HG03060 (cell line): Measurements from ENCODE around the gene GTF2F2.

ENCODE experiments used
- ATAC-seq: cut with Tn5 transposase; IDR thresholded peaks from one replicate; pipeline ENCODE4 v1.9.1; 2021; ENCODE audit warnings: low read depth, moderate number of reproducible peaks; ENCODE audit not compliant: unreplicated experiment

The GTF2F2 gene

GRCh38 chr13:45120967-45121831 lies 889 bp downstream of the GTF2F2 start:
- ATAC-seq, result no peak

GRCh38 chr13:45122941-45123340 lies 2.6 kb downstream of the GTF2F2 start:
- no peak for ATAC-seq

GRCh38 chr13:45132369-45133064 lies 12.2 kb downstream of the GTF2F2 start:
- ATAC-seq, result no peak

GRCh38 chr13:45133396-45134118 lies 13.2 kb downstream of the GTF2F2 start:
- ATAC-seq, result no peak

GRCh38 chr13:45136741-45137504 lies 16.6 kb downstream of the GTF2F2 start:
- no peak for ATAC-seq

GRCh38 chr13:45137526-45137925 lies 17.2 kb downstream of the GTF2F2 start:
- ATAC-seq, result no peak

- ATAC-seq, result no peak
Measured at GRCh38 chr13:45138282-45138681, 18.0 kb downstream of the GTF2F2 start.

- ATAC-seq, result no peak
Measured at GRCh38 chr13:45141369-45141768, 21.1 kb downstream of the GTF2F2 start.

- ATAC-seq, result no peak
Measured at GRCh38 chr13:45142440-45143345, 22.4 kb downstream of the GTF2F2 start.

GRCh38 chr13:45143346-45143751 lies 23.0 kb downstream of the GTF2F2 start:
- ATAC-seq, result no peak

- ATAC-seq, result no peak
Measured at GRCh38 chr13:45149964-45150363, 29.7 kb downstream of the GTF2F2 start.

- ATAC-seq, result no peak
Measured at GRCh38 chr13:45156565-45157361, 36.5 kb downstream of the GTF2F2 start.

- no peak for ATAC-seq
Measured at GRCh38 chr13:45162194-45162593, 41.9 kb downstream of the GTF2F2 start.

- no peak for ATAC-seq
Measured at GRCh38 chr13:45162821-45163220, 42.5 kb downstream of the GTF2F2 start.

GRCh38 chr13:45166858-45167257 lies 46.5 kb downstream of the GTF2F2 start:
- no peak for ATAC-seq

- ATAC-seq, result no peak
Measured at GRCh38 chr13:45167611-45168554, 47.6 kb downstream of the GTF2F2 start.

GRCh38 chr13:45168555-45168930 lies 48.2 kb downstream of the GTF2F2 start:
- ATAC-seq, result no peak

GRCh38 chr13:45174478-45174877 lies 54.2 kb downstream of the GTF2F2 start:
- no peak for ATAC-seq
